Breast epithelium (tissue), 3 donors: ENCODE measurements around the gene PSMD5.

Experiments
- CTCF ChIP-seq, 3 donors: fragments of 450-650 bp; IDR thresholded peaks; one replicate each; pipeline ENCODE4 v1.5.1; 2016 to 2017; ENCODE audit warnings: antibody characterized with exemption in 3 of 3, mild to moderate bottlenecking in 3 of 3, moderate library complexity in 3 of 3
- POLR2A ChIP-seq: fragments of 450-650 bp; IDR thresholded peaks from one replicate; pipeline ENCODE4 v1.6.1; 2016; ENCODE audit warnings: antibody characterized with exemption, mild to moderate bottlenecking, moderate library complexity

DNA sequence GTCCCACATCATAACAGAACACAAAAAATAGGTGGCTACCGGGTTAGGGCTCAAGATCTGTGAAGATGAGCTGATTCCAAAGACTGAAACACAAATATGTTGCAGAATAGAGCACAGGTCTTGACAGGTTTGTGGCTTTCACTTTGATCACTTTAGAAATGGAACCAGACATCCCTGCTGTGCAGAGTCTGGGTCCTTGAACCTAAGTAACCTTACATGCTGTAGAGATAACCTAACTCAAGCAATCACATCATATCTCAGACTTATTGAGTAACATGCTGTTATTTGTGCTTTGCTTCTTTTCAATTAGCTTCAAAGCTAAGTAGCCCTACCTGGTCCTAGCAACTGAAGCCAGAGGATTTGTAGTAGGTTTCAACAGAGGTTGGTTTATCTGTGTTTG, 73.8 kb downstream of the PSMD5 start:
- TF ChIP-seq CTCF (IDR thresholded peaks at IDR 0.05) = no peak
- no peak for TF ChIP-seq POLR2A
